Spinal cord (tissue), 10 donors: ENCODE data around the gene SLC1A2. TPM values are rescaled to one million over a fixed set of nuclear protein-coding genes. Genes with fewer than 3 reads are reported as not detected.

Source experiments
- DNase-seq, 6 donors: peaks; one replicate each; pipeline versions ENCODE4 v3.0.0 to v3.0.0-alpha.2; 2013 to 2015; ENCODE audit warnings: low spot score in 6 of 6, low read depth in 4 of 6
- H3K27ac ChIP-seq: one replicate; pipeline ENCODE4 v1.5.1; 2013; ENCODE audit warnings: low read depth, low read length, control low read depth
- H3K27me3 ChIP-seq: one replicate; pipeline ENCODE4 v1.6.1; 2013; ENCODE audit warnings: low read length; ENCODE audit not compliant: control insufficient read depth, insufficient read depth
- H3K36me3 ChIP-seq: one replicate; pipeline ENCODE4 v1.6.1; 2013; ENCODE audit warnings: low read length; ENCODE audit not compliant: control insufficient read depth, insufficient read depth
- H3K4me1 ChIP-seq: one replicate; pipeline ENCODE4 v1.6.1; 2013; ENCODE audit warnings: low read length; ENCODE audit not compliant: control insufficient read depth, insufficient read depth
- H3K4me3 ChIP-seq: one replicate; pipeline ENCODE4 v1.5.1; 2013; ENCODE audit warnings: low read depth, low read length, control low read depth
- H3K9me3 ChIP-seq: one replicate; pipeline ENCODE4 v1.6.1; 2013; ENCODE audit warnings: low read length; ENCODE audit not compliant: control insufficient read depth, insufficient read depth
- WGBS: methylation state at CpG from one replicate; pipeline ENCODE4 v1.1.5; 2013; ENCODE audit warnings: missing lambda C conversion rate; ENCODE audit not compliant: insufficient coverage; 5-methylcytosine and 5-hydroxymethylcytosine counted together
- polyA plus RNA-seq, 2 donors: library from polyadenylated mRNA; unstranded; fragments of 120-200 nt; gene quantifications; one replicate each; pipeline ENCODE4 v1.2.1, GENCODE V29; 2013; ENCODE audit not compliant: insufficient read length in 2 of 2
- total RNA-seq, 2 donors: library from RNA; depleted of rRNA in 1 of 2; stranded (reverse); fragments of 120-200 nt in 1 of 2; fragments of >200 nt in 1 of 2; gene quantifications; one replicate each; pipeline versions ENCODE4 v1.2.3 to v1.2.4, GENCODE V29; 2013 to 2014
- donor health status: healthy.

The SLC1A2 gene
- total and polyA plus RNA-seq, 4 donors = 87.4 to 270 (median 196) TPM

- DNase-seq = no peak
- Histone ChIP-seq H3K27ac (no peak overlapping the region), H3K9me3 (no peaks in the 10 kb centered on the region), H3K4me3 (no peak overlapping the region), H3K4me1 (peaks cover 3% of the 10 kb centered on the region), H3K27me3 (no peaks in the 10 kb centered on the region), H3K36me3 (peaks cover 5% of the 10 kb centered on the region)
- WGBS = 88% methylated on average over 2 of the region's 3 CpGs
Observed at GRCh38 chr11:35433588-35433987, 14.2 kb upstream of the SLC1A2 start.

DNA sequence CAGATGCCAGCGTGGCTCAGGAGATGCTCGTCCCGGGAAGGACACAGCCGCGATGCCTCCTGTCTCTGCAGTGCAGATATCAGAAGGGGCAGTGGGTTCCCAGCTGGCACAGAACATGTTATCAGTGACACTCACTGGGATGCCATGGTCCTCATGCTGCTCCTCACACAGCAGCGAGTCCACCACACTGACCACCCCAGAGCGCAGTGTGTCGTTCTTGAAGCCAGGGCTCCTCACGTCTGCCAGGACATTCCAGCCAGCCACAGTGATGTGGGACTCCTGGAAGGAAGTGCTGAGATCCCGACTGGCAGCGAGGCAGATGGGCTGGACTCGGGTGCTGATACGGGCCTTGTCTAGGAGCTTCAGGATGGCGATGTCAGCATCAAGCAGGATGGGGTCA, 13.1 kb upstream of the SLC1A2 start:
- Histone ChIP-seq H3K4me1 (peaks cover 6% of the 10 kb centered on the region), H3K4me3 (no peak overlapping the region), H3K9me3 (no peaks in the 10 kb centered on the region), H3K36me3 (peaks cover 5% of the 10 kb centered on the region), H3K27ac (no peak overlapping the region), H3K27me3 (no peaks in the 10 kb centered on the region)
- WGBS = 97% methylated on average over 13 of the region's 14 CpGs
- no peak for DNase-seq

DNA sequence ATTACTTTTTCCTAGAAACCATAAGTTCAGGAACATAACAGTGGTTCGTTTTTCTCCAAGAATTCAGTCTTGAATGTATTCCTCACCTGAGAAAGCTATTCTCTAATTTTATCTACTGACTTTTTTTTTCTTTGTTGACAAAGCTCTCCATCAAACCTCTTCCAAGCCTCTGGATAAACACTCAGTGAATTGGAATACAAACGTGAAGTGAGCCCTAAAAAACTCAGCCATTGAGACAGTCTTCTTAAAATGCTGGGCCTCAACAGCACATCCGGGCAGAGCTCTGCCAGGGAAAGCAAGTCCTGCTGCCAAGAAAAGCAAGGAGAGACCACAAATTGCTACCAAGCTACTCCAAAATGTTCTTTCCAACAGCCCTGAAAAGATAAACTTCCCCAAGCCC, 7.7 kb upstream of the SLC1A2 start:
- peak in 3 of 6 donors; percentile 60 to 91 (median 80) for DNase-seq
- Histone ChIP-seq H3K36me3 (no peaks in the 10 kb centered on the region), H3K9me3 (no peaks in the 10 kb centered on the region), H3K4me3 (no peak overlapping the region), H3K27me3 (no peaks in the 10 kb centered on the region), H3K27ac (peak overlapping the region; percentile 78), H3K4me1 (peaks cover 6% of the 10 kb centered on the region)
- WGBS = 19% methylated on average over 3 of the region's 3 CpGs

DNA sequence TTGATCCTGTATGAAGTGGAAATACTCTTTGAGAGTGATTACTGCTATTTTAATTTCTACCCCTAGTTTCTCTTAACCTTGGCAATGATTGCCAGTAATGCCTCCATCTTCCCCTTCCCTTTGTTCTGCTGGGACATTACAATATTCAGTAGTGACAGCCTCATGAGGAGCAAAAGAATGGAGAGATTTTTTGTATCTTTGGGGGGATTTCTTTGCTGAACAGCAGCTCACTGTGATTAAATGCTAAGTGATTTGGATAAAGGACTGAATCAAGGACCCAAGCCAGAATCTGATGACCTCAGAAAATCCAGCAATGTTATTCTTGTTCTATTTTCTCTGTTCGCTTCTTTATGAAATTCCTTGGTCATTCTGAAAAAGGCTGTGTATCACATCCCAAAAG, 7.0 kb upstream of the SLC1A2 start:
- H3K36me3 ChIP-seq = no peaks in the 10 kb centered on the region
- WGBS = no CpG with 5 or more reads among the region's 1 CpG
- H3K4me1 ChIP-seq = peaks cover 6% of the 10 kb centered on the region
- peak in 2 of 6 donors; percentile 49 to 50 for DNase-seq
- H3K9me3 ChIP-seq = no peaks in the 10 kb centered on the region
- H3K4me3 ChIP-seq = no peak overlapping the region
- H3K27ac ChIP-seq = peak overlapping the region; percentile 78
- H3K27me3 ChIP-seq = no peaks in the 10 kb centered on the region

GRCh38 chr11:35425603-35426212, 6.3 kb upstream of the SLC1A2 start:
- peaks cover 6% of the 10 kb centered on the region for H3K4me1 ChIP-seq
- H3K9me3 ChIP-seq = no peaks in the 10 kb centered on the region
- H3K36me3 ChIP-seq = no peaks in the 10 kb centered on the region
- WGBS = no CpG with 5 or more reads among the region's 4 CpGs
- no peak overlapping the region for H3K4me3 ChIP-seq
- peak overlapping the region; percentile 78 for H3K27ac ChIP-seq
- peak in 2 of 6 donors; percentile 49 to 73 for DNase-seq
- H3K27me3 ChIP-seq = no peaks in the 10 kb centered on the region

- no peak overlapping the region for H3K4me3 ChIP-seq
- H3K9me3 ChIP-seq = no peaks in the 10 kb centered on the region
- H3K27me3 ChIP-seq = peaks cover 9% of the 10 kb centered on the region
- DNase-seq = no peak
- H3K27ac ChIP-seq = no peak overlapping the region
- no CpG with 5 or more reads among the region's 4 CpGs for WGBS
- H3K4me1 ChIP-seq = peaks cover 18% of the 10 kb centered on the region
- H3K36me3 ChIP-seq = no peaks in the 10 kb centered on the region
Observed at GRCh38 chr11:35424157-35424940, 5.0 kb upstream of the SLC1A2 start.

- peak overlapping the region; percentile 86 for H3K27ac ChIP-seq
- DNase-seq = peak in 1 of 6 donors; percentile 50
Observed at GRCh38 chr11:35420371-35420770, 1.0 kb upstream of the SLC1A2 start.

GRCh38 chr11:35419830-35420333, 524 bp upstream of the SLC1A2 start:
- WGBS = 2% methylated on average over 33 of the region's 41 CpGs
- H3K27ac ChIP-seq = peak overlapping the region; percentile 86
- H3K9me3 ChIP-seq = no peaks in the 10 kb centered on the region
- H3K36me3 ChIP-seq = no peaks in the 10 kb centered on the region
- H3K4me1 ChIP-seq = peaks cover 20% of the 10 kb centered on the region
- peak in 2 of 6 donors; percentile 75 to 82 for DNase-seq
- H3K27me3 ChIP-seq = peaks cover 11% of the 10 kb centered on the region
- H3K4me3 ChIP-seq = peak overlapping the region; percentile 61

More at GRCh38 chr11:35420371-35420770, 1.0 kb upstream of the SLC1A2 start:
- Histone ChIP-seq H3K36me3 (no peaks in the 10 kb centered on the region), H3K4me3 (peak overlapping the region; percentile 61), H3K27me3 (peaks cover 11% of the 10 kb centered on the region), H3K9me3 (no peaks in the 10 kb centered on the region), H3K4me1 (peaks cover 20% of the 10 kb centered on the region)
- WGBS = 7% methylated on average over 17 of the region's 17 CpGs

DNA sequence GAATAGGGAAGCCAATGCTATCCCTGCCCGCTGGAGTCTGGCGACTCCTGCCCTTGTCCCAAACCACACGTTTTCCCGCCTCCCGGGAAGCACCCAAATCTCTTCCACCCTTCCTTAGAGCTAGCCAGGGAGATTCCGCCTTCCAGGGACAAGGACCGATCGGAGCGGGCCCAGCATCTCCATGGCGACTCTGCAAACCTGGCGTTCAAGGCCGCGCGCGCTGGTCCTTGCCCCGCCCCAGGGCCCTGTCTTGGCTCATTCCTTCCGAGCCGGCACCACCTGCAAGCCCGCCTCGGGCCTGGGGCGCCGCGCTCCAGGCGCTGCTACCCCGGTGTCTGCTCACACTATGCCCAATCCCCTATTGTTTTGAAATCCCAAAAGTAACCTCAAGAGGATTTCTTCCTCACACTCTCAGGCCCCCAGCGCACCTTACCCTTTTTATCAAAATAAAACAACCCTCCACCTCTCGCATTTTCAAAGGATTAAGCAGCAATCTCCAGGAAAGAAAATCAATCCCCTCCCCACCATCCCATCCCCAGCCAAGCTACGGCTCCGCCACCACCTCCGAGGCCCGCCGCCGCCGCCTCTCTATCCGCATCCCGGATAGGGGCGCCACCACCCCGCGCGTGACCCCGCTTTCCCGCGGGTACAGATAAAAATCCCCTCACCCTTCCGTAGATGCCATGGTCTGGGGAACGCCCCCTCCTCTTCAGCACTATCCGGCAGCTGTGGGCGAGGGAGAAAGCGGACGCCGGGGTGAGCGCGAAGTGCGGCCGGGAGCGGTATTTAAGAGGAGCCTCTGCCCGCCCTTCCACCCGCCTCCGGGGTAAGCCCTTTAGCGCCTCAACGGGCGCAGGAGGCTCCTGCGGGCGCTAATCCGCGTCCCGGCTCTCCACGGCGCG, 825 bp downstream of the SLC1A2 start:
- peaks cover 11% of the 10 kb centered on the region for H3K27me3 ChIP-seq
- peak overlapping the region; percentile 84 for H3K27ac ChIP-seq
- peak in 2 of 6 donors; percentile 74 to 85 for DNase-seq
- no peaks in the 10 kb centered on the region for H3K36me3 ChIP-seq
- no peaks in the 10 kb centered on the region for H3K9me3 ChIP-seq
- 1% methylated on average over 69 of the region's 69 CpGs for WGBS
- H3K4me1 ChIP-seq = peaks cover 23% of the 10 kb centered on the region
- H3K4me3 ChIP-seq = peak overlapping the region; percentile 61
